Stomach smooth muscle (tissue), 2 donors: Measurements from ENCODE around the gene KLK13.

Experiments
- H3K27ac ChIP-seq: one replicate; pipeline ENCODE4 v1.7.0; 2013; ENCODE audit warnings: mild to moderate bottlenecking, low read length, inconsistent platforms
- H3K27me3 ChIP-seq, 2 donors: one replicate each; pipeline ENCODE4 v1.7.0; 2013; ENCODE audit warnings: low read length in 2 of 2; ENCODE audit not compliant: insufficient read depth in 2 of 2, control insufficient read depth in 1 of 2
- H3K36me3 ChIP-seq, 2 donors: one replicate each; pipeline ENCODE4 v1.7.0; 2013; ENCODE audit warnings: low read length in 2 of 2; ENCODE audit not compliant: control insufficient read depth in 2 of 2, insufficient read depth in 2 of 2
- H3K4me1 ChIP-seq: one replicate; pipeline ENCODE4 v1.7.0; 2013; ENCODE audit warnings: low read length; ENCODE audit not compliant: control insufficient read depth, insufficient read depth
- H3K4me3 ChIP-seq, 2 donors: one replicate each; pipeline ENCODE4 v1.7.0; 2013; ENCODE audit warnings: low read length in 2 of 2
- H3K9ac ChIP-seq, 2 donors: one replicate each; pipeline ENCODE4 v1.7.0; 2013; ENCODE audit warnings: low read length in 2 of 2, mild to moderate bottlenecking in 1 of 2
- H3K9me3 ChIP-seq, 2 donors: one replicate each; pipeline ENCODE4 v1.7.0; 2013; ENCODE audit warnings: low read length in 2 of 2; ENCODE audit not compliant: control insufficient read depth in 2 of 2
- donor health status: healthy.
- donor health status: Pancreatic carcinoma.

The KLK13 gene

GRCh38 chr19:51009061-51009891, 55.6 kb downstream of the KLK13 start:
- H3K4me3 ChIP-seq: no peak overlapping the region
- no peak overlapping the region for H3K27ac ChIP-seq
- no peaks in the 10 kb centered on the region for H3K9me3 ChIP-seq
- no peaks in the 10 kb centered on the region for H3K4me1 ChIP-seq
- peaks cover 10 to 25% of the 10 kb centered on the region in 2 donors for H3K27me3 ChIP-seq
- H3K9ac ChIP-seq: no peak overlapping the region
- no peaks in the 10 kb centered on the region for H3K36me3 ChIP-seq

- no peaks in the 10 kb centered on the region for H3K4me1 ChIP-seq
- H3K4me3 ChIP-seq: no peak overlapping the region
- H3K36me3 ChIP-seq: no peaks in the 10 kb centered on the region
- H3K9ac ChIP-seq: no peak overlapping the region
- no peaks in the 10 kb centered on the region for H3K9me3 ChIP-seq
- H3K27me3 ChIP-seq: peaks cover 17 to 22% of the 10 kb centered on the region in 2 donors
- no peak overlapping the region for H3K27ac ChIP-seq
These were observed 57.4 kb downstream of the KLK13 start for GRCh38 chr19:51007488-51007887.

GRCh38 chr19:51006406-51006805, 58.5 kb downstream of the KLK13 start:
- Histone ChIP-seq H3K27me3 (peaks cover 25 to 26% of the 10 kb centered on the region in 2 donors), H3K4me3 (no peak overlapping the region), H3K27ac (no peak overlapping the region), H3K9me3 (no peaks in the 10 kb centered on the region), H3K9ac (no peak overlapping the region), H3K4me1 (no peaks in the 10 kb centered on the region), H3K36me3 (no peaks in the 10 kb centered on the region)
